Endodermal cell (in vitro differentiated cells): Measurements from ENCODE around the gene UQCRC2. TPM values are rescaled to one million over a fixed set of nuclear protein-coding genes. Genes with fewer than 3 reads are reported as not detected.
"Not testable (repeated sequence)": the region's sequence is repeated elsewhere in the genome, so short reads cannot be mapped to it uniquely, and the experiment has no call there.

Source experiments
- DNase-seq: peaks from one replicate; pipeline ENCODE4 v3.0.0-alpha.2; 2017
- H3K27ac ChIP-seq: 2 replicates; pipeline ENCODE4 v1.5.1; 2013; ENCODE audit warnings: mild to moderate bottlenecking, low read depth, low read length, moderate library complexity
- H3K27me3 ChIP-seq: 2 replicates; pipeline ENCODE4 v1.6.1; 2013; ENCODE audit warnings: mild to moderate bottlenecking, low read length, moderate library complexity; ENCODE audit not compliant: insufficient read depth, control insufficient read depth, poor library complexity, severe bottlenecking
- H3K36me3 ChIP-seq: 2 replicates; pipeline ENCODE4 v1.7.0; 2013; ENCODE audit warnings: mild to moderate bottlenecking, low read length, moderate library complexity; ENCODE audit not compliant: control insufficient read depth, insufficient read depth
- H3K4me1 ChIP-seq: one replicate; pipeline ENCODE4 v1.7.0; 2013; ENCODE audit warnings: low read length; ENCODE audit not compliant: control insufficient read depth, insufficient read depth
- H3K4me3 ChIP-seq: 2 replicates; pipeline ENCODE4 v1.5.1; 2013; ENCODE audit warnings: mild to moderate bottlenecking, low read length, moderate library complexity
- H3K9ac ChIP-seq: 2 replicates; pipeline ENCODE4 v1.6.1; 2013; ENCODE audit warnings: mild to moderate bottlenecking, low read length, moderate library complexity; ENCODE audit not compliant: poor library complexity, severe bottlenecking; ENCODE audit errors: extremely low read depth
- H3K9me3 ChIP-seq: 2 replicates; pipeline ENCODE4 v1.6.1; 2013; ENCODE audit warnings: mild to moderate bottlenecking, low read length, moderate library complexity; ENCODE audit not compliant: control insufficient read depth
- H3K27ac Mint-ChIP-seq: 2 replicates; pipeline ENCODE4 v1.8.0; 2020; ENCODE audit warnings: mixed read lengths
- H3K27me3 Mint-ChIP-seq: 2 replicates; pipeline ENCODE4 v1.8.0; 2021; ENCODE audit warnings: mild to moderate bottlenecking, mixed read lengths; ENCODE audit not compliant: insufficient read depth
- H3K36me3 Mint-ChIP-seq: 2 replicates; pipeline ENCODE4 v1.8.0; 2020; ENCODE audit warnings: low read depth, mixed read lengths
- H3K4me1 Mint-ChIP-seq: 2 replicates; pipeline ENCODE4 v1.8.0; 2020; ENCODE audit warnings: mixed read lengths
- H3K4me3 Mint-ChIP-seq: 2 replicates; pipeline ENCODE4 v1.8.0; 2020; ENCODE audit warnings: mild to moderate bottlenecking, moderate library complexity, mixed read lengths
- H3K9me3 Mint-ChIP-seq: 2 replicates; pipeline ENCODE4 v1.8.0; 2020; ENCODE audit warnings: mild to moderate bottlenecking, mixed read lengths
- CTCF ChIP-seq: fragments of 200-600 bp; sonication (generic); conservative IDR thresholded peaks from 2 replicates; pipeline ENCODE4 v1.5.0; 2021; ENCODE audit warnings: antibody characterized with exemption, mild to moderate bottlenecking
- WGBS, 2 experiments: methylation state at CpG; one replicate each; pipeline versions ENCODE4 v1.1.5 to v1.1.7; 2013; ENCODE audit warnings: missing lambda C conversion rate in 2 of 2, mixed read lengths in 1 of 2; ENCODE audit not compliant: insufficient coverage in 1 of 2, insufficient read length in 1 of 2; 5-methylcytosine and 5-hydroxymethylcytosine counted together
- long read RNA-seq, 4 experiments: library from polyadenylated mRNA in 2 of 4; library from RNA in 1 of 4; library from capped mRNA in 1 of 4; stranded (forward) in 3 of 4; unstranded in 1 of 4; transcript quantifications; one replicate each; pipeline ENCODE4 v2.0.0, GENCODE V29; 2020 to 2021; ENCODE audit warnings: inconsistent platforms in 1 of 4
- polyA plus RNA-seq, 2 experiments: library from polyadenylated mRNA; stranded (reverse); fragments of 50-300 nt; gene quantifications; one replicate each; pipeline ENCODE4 v1.2.3, GENCODE V29; 2013
- total RNA-seq, 2 donors: library from RNA; stranded (reverse); fragmentation: NEBNext Ultra II Directional in 1 of 2; extraction: Animal tissue kit (Norgen Biotek cat#: 25700) in 1 of 2; gene quantifications; 2 replicates in 1 of 2; 3 replicates in 1 of 2; pipeline ENCODE4 v1.2.1, GENCODE V29; 2021

UQCRC2 gene
- 100 to 1,000 TPM; 167 to 172 TPM for total RNA-seq
- polyA plus RNA-seq (2013, experiment 1 of 2): 202 TPM
- polyA plus RNA-seq (2013, experiment 2 of 2): 173 TPM
- long read RNA-seq, experiment 1, transcript UQCRC2-201 (14 exons, 2,615 nt): major isoform, 58 of 86 reads
- long read RNA-seq, experiment 1, partial matches to known transcripts: 22 of 86 reads
- long read RNA-seq, experiment 1, other reads (novel, unspliced or antisense): 6 of 86 reads
- long read RNA-seq, experiment 2, transcript UQCRC2-201 (14 exons, 2,615 nt): major isoform, 167 of 184 reads
- long read RNA-seq, experiment 2, partial matches to known transcripts: 9 of 184 reads
- long read RNA-seq, experiment 2, other reads (novel, unspliced or antisense): 4 of 184 reads
- long read RNA-seq, experiment 3, transcript UQCRC2-201 (14 exons, 2,615 nt): major isoform, 567 of 609 reads
- long read RNA-seq, experiment 3, partial matches to known transcripts: 20 of 609 reads
- long read RNA-seq, experiment 3, other reads (novel, unspliced or antisense): 22 of 609 reads
- long read RNA-seq, experiment 4, transcript UQCRC2-201 (14 exons, 2,615 nt): major isoform, 450 of 504 reads
- long read RNA-seq, experiment 4, partial matches to known transcripts: 36 of 504 reads
- long read RNA-seq, experiment 4, other reads (novel, unspliced or antisense): 14 of 504 reads

- H3K27me3 ChIP-seq: no peaks in the 10 kb centered on the region
- peaks cover 10% of the 10 kb centered on the region for H3K4me1 Mint-ChIP-seq
- H3K36me3 ChIP-seq: peaks cover 19% of the 10 kb centered on the region
- H3K4me3 ChIP-seq: peak within 1 kb of the TSS; percentile 94
- H3K9ac ChIP-seq: peak within 1 kb of the TSS; percentile 95
- no peaks in the 10 kb centered on the region for H3K9me3 ChIP-seq
- DNase-seq: peak; percentile 94
- no peaks in the 10 kb centered on the region for H3K27me3 Mint-ChIP-seq
- H3K27ac ChIP-seq: peak within 1 kb of the TSS; percentile 98
- H3K36me3 Mint-ChIP-seq: peaks cover 20% of the 10 kb centered on the region
- no peaks in the 10 kb centered on the region for H3K9me3 Mint-ChIP-seq
- H3K4me1 ChIP-seq: no peaks in the 10 kb centered on the region
- H3K27ac Mint-ChIP-seq: peak within 1 kb of the TSS; percentile 98
- no peak for TF ChIP-seq CTCF
- peak within 1 kb of the TSS; percentile 99 for H3K4me3 Mint-ChIP-seq
- 0% methylated on average over 28 to 41 of the region's 41 CpGs for WGBS, 2 experiments
These were observed at the start of gene UQCRC2 for GRCh38 chr16:21952793-21953540. Gene UQCRC2 (plus strand): TSS chr16:21953361. CDS start chr16:21953424, 63 bp downstream.

- not testable (repeated sequence) for H3K4me1 Mint-ChIP-seq, H3K36me3 Mint-ChIP-seq, H3K27ac Mint-ChIP-seq, H3K27me3 ChIP-seq, H3K9me3 ChIP-seq, H3K4me3 ChIP-seq, H3K9me3 Mint-ChIP-seq, DNase-seq, H3K9ac ChIP-seq, H3K27ac ChIP-seq, H3K36me3 ChIP-seq, H3K4me3 Mint-ChIP-seq, H3K4me1 ChIP-seq
- 84 to 100% methylated on average over 3 of the region's 4 CpGs for WGBS, 2 experiments
- H3K27me3 Mint-ChIP-seq: peaks cover 12% of the 10 kb centered on the region
These were observed 20.5 kb upstream of the UQCRC2 start for GRCh38 chr16:21932650-21933049.

GRCh38 chr16:21933316-21933715 is 19.8 kb upstream of the UQCRC2 start:
- H3K4me1 Mint-ChIP-seq, H3K27ac Mint-ChIP-seq, H3K4me3 Mint-ChIP-seq, H3K9ac ChIP-seq, H3K9me3 ChIP-seq, H3K36me3 ChIP-seq, H3K9me3 Mint-ChIP-seq, H3K27ac ChIP-seq, H3K36me3 Mint-ChIP-seq, DNase-seq, H3K4me3 ChIP-seq, H3K4me1 ChIP-seq: not testable (repeated sequence)
- peaks cover 10% of the 10 kb centered on the region for H3K27me3 ChIP-seq
- peaks cover 12% of the 10 kb centered on the region for H3K27me3 Mint-ChIP-seq
- 74 to 86% methylated on average over 1 to 3 of the region's 4 CpGs for WGBS, 2 experiments

- not testable (repeated sequence) for DNase-seq, H3K4me1 Mint-ChIP-seq, H3K27ac ChIP-seq, H3K9me3 Mint-ChIP-seq, H3K27ac Mint-ChIP-seq, H3K4me3 ChIP-seq, H3K4me1 ChIP-seq, H3K36me3 Mint-ChIP-seq, H3K9ac ChIP-seq, H3K9me3 ChIP-seq, H3K4me3 Mint-ChIP-seq, H3K36me3 ChIP-seq
- peaks cover 13% of the 10 kb centered on the region for H3K27me3 Mint-ChIP-seq
- WGBS, 2 experiments: 88% methylated on average over 2 of the region's 4 CpGs; no CpG with 5 or more reads in 1 of the 2 experiments
- H3K27me3 ChIP-seq: peaks cover 15% of the 10 kb centered on the region
These were observed 19.4 kb upstream of the UQCRC2 start for GRCh38 chr16:21933790-21934189.

- not testable (repeated sequence) for H3K27ac ChIP-seq, H3K4me1 ChIP-seq, H3K4me1 Mint-ChIP-seq, H3K9me3 Mint-ChIP-seq, H3K9ac ChIP-seq, H3K4me3 ChIP-seq, H3K36me3 Mint-ChIP-seq, H3K36me3 ChIP-seq, H3K27ac Mint-ChIP-seq, H3K9me3 ChIP-seq, H3K4me3 Mint-ChIP-seq, DNase-seq
- 88% methylated on average over 1 of the region's 6 CpGs; no CpG with 5 or more reads in 1 of the 2 experiments for WGBS, 2 experiments
- H3K27me3 ChIP-seq: peaks cover 34% of the 10 kb centered on the region
- H3K27me3 Mint-ChIP-seq: peaks cover 17% of the 10 kb centered on the region
These were observed 16.9 kb upstream of the UQCRC2 start for GRCh38 chr16:21936216-21936615.
